NCI-H2171 (cell line): ENCODE results near the gene RNF157.

Experiments
- DNase-seq: peaks from one replicate; lab custom pipeline; 2025; lab: John Stamatoyannopoulos, UW

The RNF157 gene

DNA sequence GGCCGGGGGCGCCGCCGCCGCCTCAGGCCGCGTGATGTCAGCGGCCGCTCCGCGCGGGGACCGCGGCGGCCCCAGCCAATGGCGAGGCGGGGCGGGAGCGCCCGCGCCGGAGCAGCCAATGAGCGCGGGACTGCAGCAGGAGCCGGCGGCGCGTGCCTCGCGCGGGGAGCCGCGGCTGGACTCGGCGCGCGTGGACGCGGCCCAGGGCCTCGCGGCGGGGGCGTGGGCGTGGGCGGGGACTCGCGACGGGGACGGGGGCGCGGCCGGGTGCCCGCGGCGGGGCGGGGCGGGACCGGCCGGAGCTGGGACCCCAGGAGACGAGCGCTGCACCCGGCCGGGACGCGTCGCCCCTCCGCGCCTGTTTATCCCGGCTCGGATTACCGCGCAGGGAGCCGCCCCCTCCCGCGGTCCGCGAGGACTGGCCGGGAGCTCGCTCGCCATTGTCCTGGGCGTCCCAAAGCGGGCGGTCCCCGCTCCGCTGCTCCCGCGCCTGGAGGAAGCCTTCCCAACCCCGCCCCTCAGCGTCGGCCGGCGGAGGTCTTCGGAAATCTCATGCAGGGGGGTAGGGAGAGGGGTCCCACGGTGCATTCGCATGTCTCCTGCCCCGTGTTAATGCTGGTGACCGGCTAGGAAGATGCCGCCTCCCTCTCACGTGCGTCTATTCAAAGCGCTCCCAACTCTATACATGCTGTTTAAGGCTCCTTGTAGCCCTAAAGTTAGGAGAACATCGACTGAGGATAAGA, at the start of gene RNF157:
RNF157 (minus strand) TSS at position 33 of the 743 bp plus-strand sequence. CDS start 253 bp downstream, outside the sequence.
- peak; percentile 35 for DNase-seq

GRCh38 chr17:76281573-76282371, 41.5 kb upstream of the RNF157 start:
- DNase-seq = no peak

GRCh38 chr17:76280650-76281049, 40.4 kb upstream of the RNF157 start:
- DNase-seq = no peak

GRCh38 chr17:76279742-76280287, 39.5 kb upstream of the RNF157 start:
- no peak for DNase-seq

DNA sequence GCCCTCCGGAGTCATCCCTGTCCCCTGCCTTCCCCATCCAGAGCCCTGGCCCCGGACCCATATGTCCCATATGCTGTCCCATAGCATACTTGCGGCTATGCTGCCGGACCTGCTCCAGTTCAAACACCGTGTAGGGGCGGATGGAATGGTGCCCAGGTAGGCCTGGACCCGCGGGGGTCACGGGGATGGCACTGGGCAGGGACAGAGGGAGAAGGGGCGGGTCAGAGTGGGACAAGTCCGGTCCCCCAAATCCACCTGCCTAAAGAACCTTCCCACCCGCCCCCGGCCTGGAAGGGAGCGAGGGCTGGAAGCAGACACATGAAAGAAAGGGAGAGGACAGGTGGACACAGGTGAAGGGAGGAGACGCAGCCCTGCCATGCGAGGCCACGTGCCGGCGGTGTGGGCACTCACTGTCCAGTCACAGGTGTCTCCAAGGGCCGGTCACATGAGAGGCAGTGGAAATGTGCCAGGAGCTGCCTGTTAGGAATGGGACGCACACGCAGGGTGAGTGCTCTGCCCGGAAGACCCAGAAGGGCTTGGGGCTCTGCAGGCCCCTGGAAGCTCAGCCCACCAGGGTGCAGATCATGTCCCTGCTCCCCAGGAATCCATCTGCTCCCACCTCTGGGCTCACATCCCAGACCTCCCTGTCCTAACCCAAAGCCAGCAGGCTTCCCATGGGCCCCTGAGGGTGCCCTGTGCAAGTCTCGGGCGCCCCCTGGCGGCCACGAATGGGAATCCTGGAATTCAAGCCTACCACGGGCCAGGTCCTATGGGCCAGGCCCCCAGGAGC, 38.9 kb upstream of the RNF157 start:
- peak; percentile 52 for DNase-seq

DNA sequence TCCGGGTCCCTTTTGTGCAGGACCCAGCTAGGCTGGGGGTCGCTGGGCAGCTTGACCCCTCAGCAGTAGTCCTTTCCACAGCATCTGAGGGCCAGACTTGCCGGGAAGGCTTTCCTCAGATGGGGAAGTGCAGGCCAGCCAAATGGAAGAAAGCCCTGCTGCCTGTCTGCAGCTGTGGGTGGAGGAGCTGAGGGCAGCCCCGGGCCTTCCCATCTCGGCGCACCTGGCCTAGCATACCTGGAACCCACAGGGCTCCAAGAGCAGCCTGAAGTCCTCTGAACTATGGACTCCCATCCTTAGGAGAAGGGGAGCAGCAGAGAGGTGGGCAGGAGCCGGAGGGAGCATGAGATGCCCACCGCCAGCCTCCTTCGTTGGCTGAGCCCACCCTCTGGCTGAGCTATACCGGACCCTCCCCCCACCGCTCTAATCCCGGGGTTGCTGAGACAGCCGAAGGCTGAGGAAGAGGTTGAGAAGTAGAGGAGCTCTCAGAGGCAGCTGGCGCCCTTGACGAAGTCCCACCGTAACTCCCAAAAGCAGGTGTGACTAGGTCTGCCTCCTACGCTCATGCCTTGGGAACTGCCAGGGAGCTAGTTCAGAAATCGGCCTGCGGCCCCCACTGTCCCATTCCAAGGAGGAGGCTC, 38.1 kb upstream of the RNF157 start:
- DNase-seq = no peak

DNA sequence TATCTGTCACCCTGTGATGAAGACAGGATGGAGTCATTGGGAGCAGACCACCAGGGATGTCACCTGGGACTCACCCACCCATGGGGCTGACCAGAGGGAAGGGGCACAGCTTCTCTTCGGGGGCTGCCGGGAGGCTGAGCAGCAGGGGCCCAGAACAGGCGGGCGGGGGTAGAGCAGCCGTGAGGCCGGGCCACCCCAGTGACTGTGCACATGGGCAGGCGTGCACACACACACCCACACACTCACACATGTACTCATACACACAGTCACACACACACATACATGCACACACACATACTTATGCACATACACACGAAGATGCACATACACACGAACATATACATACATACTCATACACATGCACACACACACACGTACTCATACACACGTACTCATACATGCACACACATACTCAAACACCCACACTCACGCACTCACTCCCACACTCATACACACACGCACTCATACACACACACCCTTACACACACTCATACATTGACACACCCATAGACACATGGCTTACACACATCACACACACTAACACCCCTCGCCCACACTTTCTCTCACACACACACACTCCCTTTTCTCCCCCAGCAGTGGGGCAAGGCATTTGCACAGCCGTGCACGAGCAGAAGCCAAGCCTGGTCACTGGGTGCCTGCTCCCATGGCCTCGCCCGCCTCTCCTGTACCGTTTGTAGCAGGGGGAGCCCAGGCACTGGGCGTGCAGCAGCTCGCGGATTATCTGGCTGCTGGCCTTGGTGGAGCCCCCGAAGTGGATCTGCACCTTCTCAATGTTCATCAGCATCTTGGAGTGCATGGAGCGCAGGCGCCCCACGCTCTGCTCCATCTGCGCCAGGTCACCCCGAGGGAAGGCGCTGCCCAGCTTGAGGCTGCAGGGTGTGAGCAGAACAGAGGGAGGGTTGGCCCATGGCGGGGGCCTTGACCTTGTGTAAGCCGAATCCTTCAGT, 37.3 kb upstream of the RNF157 start:
- DNase-seq = no peak

DNA sequence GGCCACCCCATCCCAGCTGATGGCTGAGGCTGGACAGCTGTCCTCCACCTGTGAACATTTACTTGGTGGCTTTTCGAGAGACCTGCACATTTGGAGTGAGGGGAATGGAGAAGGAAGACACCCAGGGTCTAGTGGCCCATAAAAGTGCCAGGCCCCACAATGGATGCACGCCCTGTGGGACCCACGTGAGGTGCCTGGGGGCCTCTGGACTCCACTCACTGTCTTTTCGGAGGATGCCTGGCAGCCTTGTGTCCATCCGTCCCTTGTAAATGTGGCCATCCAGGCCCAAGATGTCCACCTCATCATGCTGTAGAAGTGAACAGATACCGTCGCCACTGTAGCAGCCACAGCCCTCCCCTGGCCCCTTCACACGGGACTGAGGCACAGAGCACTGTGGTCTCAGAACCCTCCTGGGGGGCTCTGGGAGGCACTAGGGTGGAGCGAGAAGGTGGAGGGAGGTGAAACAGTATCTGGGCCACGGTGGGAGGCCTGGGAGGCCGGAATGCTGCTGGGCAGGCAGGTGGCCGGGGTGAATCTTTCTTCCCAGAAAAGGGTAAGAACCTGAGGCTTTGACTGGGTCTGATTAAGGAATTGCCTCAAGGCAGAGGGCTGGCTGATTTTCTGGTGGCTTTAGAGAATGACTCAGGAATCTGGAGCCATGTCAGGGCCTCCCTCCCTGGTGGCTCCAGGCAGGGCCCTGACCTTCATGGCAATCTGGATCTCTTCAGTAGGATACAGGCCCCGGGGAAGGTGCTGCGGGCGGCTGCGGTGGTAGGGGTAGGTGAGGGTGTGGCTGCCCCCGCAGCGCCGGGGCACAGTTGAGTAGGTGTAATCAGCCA, 36.4 kb upstream of the RNF157 start:
- no peak for DNase-seq

DNA sequence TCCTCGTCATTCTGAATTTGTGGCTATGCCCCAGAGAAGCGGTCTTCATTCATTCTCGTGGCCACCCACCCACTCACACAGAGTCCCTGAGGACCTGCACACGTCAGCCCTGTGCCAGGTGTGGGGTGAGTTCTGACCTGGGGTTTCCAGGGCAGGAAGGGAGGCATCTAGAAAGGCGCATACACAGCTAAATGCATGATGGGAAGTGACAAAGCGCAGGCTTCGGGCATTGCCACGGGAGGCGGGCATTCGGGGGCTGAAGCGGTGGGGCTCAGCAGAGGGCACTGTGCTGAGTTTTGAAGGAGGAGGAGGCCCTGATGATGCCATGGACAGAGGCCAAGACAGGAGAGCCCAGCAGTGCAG, 35.8 kb upstream of the RNF157 start:
- DNase-seq = no peak

- DNase-seq = no peak
Observed at GRCh38 chr17:76275382-76276068, 35.2 kb upstream of the RNF157 start.

- no peak for DNase-seq
Observed at GRCh38 chr17:76274112-76274956, 34.0 kb upstream of the RNF157 start.

GRCh38 chr17:76273445-76274111, 33.3 kb upstream of the RNF157 start:
- DNase-seq = no peak

DNA sequence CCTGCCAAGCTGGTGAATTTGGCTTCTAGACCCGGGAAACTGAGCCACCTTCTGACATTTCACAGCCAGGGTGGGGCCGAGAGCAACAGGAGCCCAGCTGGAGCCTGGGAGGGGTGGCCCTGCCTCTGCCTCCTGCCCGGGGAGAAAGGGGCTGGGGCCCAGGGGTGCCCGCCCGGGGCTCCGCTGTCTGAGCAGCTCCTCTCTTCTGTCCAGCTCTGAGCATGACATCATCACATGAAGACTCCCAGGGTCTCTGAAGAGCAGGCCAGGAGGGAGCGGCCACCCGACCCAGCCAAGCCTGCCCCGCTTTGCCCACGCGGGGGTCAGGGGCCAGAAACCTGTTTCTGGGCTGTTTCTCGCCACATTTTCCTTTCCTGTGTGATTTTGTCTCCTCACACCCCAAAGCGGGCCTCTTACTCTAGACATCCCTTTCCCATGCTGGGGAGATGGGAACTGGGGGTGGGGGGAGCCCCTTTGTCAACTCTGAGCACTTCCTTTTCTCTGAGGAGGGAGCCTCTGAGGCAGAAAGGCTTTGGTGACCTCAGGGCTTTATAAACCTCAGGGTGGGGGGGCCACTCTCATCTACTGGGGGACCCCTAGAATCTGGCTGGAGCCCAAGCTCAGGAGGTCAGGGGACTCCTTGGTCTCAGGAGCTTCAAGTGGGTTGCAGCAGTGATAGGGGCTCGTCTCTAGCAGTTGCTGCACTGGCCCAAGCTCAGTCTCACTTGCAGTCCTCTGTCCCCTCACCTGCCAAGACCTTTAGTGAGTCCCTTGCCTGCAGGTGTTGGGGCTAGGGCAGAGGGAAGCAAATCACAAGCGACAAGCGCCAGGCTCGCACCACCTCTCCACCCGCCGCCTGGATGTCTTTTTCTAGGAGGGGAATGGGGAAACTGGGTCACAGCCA, 32.5 kb upstream of the RNF157 start:
- DNase-seq = no peak

GRCh38 chr17:76271669-76272540, 31.6 kb upstream of the RNF157 start:
- no peak for DNase-seq
